Endometrial microvascular endothelial cells (primary cell): ENCODE data around the gene PASK. TPM values are rescaled to one million over a fixed set of nuclear protein-coding genes. Genes with fewer than 3 reads are reported as not detected.
"Not testable (repeated sequence)": the region's sequence is repeated elsewhere in the genome, so short reads cannot be mapped to it uniquely, and the experiment has no call there.

ENCODE experiments used
- in situ Hi-C: cut with HindIII; loops from 2 replicates; pipeline ENCODE4 v1.10.0; 2017; ENCODE audit warnings: low sequenced_read_pairs, low pct_unique_long_range_greater_than_20kb; ENCODE audit errors: inconsistent ontology term
- total RNA-seq: library from RNA; depleted of rRNA; stranded (reverse); fragments of >200 nt; gene quantifications from one replicate; pipeline ENCODE4 v1.2.3, GENCODE V29; 2015; ENCODE audit errors: inconsistent ontology term

Gene PASK
- total RNA-seq, 1 donor from 2014 or later = 4.1 TPM

GRCh38 chr2:241093133-241093781, 56.0 kb downstream of the PASK start:
- in situ Hi-C loops = not testable (repeated sequence)

DNA sequence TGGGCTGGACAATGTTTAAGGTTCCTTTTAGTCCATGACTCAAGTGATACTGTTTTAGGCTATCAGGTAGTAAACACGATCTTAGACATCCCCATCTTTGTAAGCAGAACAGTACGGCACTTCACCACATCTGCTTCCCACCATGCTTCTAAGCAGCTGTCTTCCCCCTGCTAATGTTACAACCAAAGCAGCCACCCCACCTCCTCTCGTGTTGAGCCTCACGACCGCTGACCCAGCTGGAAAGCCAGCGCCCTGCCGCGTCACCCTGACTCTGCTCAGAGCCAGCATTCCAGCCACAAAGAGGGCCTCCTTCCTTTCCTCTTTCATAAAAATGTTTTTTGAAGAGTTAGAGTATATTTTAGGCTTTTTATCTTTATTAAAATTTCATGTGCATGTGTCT, 56.6 kb downstream of the PASK start:
- in situ Hi-C loops = no loop called here

- in situ Hi-C loops = no loop called here
Measured at GRCh38 chr2:241091734-241092445, 57.4 kb downstream of the PASK start.

GRCh38 chr2:241091201-241091600, 58.1 kb downstream of the PASK start:
- in situ Hi-C loops = no loop called here

DNA sequence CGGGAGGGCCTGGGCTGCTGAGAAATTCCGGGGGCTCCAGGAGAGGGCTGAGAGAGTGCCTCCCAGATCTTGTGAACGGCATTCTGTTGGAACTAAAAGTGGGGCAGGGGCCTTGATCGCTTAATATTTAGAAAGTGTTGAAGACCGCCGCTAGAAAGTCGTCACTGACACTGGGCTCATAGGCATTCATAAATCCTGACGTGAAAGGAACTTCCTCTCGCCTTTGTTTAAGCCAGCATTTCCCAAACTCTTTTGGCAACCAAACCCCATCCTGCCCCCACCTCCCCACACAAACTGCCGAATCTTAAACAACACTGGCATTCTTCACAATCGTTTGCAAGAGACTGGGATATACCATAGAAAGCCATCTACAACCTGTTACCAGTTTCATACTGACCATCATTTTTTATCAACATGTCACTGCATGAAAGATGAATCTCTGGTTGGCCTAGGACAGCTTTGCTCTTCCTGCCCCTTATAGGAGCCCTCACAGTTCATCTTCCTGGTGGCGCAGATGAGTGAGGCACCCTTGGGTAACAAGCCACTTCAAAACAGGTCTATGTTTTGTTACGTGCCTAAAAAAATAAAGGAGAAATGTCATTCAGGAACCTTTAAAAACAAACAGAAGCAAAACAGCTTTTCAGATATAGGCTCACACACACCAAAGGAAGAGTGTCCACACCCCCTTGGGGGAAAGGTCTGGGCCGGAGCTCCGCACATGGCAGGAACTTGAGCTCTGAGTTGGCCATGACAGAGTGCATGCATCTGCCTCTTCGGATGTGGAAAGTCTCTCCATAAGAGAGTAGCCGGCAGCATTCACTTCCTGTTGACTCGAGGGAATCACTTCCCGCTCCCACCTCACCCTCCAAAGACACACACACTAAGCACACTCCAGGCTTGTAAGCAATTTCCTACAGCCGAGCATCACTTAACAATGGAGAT, 60.2 kb downstream of the PASK start:
- in situ Hi-C loops = no loop called here

DNA sequence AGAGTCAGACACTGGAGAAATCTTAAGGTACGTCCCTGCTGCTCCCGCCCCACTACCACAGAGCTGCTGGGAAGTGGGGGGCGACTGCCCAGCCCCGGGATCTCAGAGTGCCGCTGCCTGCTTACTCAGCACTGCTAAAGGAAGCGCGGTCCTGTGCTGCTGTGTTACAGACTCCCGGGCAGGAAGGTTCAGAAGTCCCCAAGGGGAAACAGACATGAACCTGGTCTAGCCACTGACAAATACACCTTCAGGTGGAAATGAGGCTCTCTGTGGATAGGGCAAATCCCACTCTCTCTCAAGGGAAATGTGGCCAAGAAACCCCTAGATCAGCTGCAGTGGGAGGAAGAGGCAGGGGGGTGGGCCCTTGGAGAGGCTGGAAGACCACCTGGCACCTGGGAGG, 60.9 kb downstream of the PASK start:
- in situ Hi-C loops = no loop called here

DNA sequence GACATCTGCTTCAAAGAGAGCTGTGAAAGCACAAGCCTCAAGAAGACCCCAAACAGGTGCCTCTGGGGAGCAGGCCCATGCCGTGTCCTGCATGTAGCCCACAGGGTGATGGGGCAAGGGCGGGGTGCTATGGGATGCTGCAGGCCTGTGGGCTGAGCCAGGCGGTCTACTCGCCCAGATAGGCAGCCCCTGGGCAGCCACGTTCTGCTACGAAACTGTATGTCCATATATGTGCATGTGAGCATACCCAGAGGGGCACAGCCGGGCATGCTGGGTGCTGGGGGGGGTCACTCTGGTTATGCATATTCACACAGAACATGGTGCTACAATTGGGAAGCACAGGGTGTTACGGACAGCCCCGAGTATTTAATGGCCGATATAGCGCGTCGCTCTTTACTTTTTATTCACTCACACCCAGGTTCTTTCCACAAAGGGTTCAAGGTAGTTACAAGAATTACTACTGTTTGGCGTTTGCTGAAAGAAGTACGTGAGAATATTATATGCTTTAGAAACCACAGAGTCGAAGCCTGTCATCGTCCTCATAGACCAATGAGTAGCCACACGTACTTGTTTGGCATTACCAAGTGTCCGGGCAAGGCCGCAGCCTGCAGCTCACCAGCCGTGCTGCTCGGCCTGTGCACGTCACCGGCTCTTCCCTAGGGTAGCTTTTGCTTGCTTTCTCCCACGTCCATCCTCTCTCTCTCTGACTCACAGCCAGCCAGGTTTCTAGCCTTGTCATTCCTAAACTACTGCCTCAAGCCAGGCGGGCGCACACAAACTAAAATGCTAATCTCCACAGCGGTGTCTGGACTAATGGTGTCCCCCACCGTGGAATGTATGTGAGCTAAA, 61.6 kb downstream of the PASK start:
- in situ Hi-C loops = no loop called here

GRCh38 chr2:241084856-241085444, 64.3 kb downstream of the PASK start:
- in situ Hi-C loops = no loop called here

DNA sequence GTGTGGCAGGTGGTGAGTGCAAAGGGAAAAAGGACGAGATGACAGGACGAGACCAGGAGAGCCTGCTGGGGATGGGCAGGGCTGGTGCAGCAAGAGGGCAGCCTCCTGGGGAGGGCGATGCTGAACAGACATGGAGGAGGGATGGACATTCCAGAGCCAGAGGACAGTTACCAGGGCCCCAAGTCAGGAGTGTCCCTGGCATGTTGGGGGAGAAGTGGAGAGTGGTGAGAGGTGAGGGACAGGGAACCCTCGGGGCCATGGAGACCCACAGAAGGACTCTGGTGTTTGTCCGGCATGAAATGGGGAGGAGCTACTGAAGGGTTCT, 66.2 kb downstream of the PASK start:
- in situ Hi-C loops = no loop called here

GRCh38 chr2:241082341-241083090, 66.8 kb downstream of the PASK start:
- in situ Hi-C loops = no loop called here

GRCh38 chr2:241081643-241082340, 67.5 kb downstream of the PASK start:
- in situ Hi-C loops = no loop called here

DNA sequence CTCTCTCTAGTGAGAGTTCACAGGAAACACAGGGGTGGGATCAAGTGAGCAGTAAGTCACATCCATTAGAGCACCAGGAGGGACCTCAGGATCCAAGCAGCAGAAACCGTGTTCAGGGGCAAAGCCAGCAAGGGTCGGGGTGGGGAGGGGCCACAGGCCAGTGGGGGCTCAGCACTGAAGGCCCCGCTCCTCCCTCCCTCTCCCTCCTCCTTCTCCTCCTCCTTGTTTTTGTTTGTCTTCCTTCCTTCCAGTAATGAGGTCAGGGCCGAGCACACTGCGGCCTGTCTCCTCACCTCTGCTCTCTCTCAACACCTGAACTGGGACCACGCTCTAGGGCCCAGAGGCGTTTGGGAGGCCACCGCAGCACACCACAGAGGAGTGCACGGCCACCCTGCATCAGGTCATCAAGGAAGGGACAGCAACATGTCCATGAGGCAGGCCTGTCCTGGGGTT, 68.1 kb downstream of the PASK start:
- in situ Hi-C loops = no loop called here

DNA sequence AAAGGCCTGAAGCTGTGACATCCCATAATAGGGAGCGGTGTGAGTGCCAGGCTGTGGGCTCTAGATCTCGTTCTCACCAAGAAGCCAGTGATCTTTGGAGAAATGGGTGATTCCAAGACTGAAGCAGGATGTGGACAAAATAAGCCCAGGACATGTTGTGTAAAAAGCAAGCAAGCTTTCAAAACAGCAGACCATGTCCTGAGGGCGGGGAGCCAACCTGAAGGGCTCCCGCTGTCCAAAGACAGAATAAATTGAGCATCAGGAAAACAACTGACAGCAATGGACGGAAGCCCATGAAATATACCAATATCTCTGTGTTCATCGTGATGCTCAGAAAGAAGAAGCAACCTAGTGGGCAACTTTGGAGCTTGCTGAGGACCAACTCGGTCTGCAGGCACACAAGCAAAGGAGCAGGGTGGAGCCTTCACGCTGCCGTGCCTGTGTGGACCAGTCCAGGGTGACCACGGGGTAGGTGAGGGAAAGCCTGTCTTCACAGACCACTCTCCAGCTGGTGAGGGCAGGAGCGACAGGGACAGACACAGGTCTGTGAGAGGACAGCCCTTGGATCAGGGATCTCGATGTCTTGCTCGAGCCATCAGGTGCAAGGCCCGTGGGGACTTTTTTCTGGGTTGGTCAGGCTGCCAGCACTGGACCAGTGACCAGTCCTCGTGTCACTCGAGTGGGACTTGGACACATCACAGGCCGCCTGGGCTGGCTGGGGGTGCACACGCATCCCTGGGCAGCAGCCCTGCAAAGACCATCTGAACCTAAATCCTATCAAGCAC, 68.7 kb downstream of the PASK start:
- in situ Hi-C loops = no loop called here

DNA sequence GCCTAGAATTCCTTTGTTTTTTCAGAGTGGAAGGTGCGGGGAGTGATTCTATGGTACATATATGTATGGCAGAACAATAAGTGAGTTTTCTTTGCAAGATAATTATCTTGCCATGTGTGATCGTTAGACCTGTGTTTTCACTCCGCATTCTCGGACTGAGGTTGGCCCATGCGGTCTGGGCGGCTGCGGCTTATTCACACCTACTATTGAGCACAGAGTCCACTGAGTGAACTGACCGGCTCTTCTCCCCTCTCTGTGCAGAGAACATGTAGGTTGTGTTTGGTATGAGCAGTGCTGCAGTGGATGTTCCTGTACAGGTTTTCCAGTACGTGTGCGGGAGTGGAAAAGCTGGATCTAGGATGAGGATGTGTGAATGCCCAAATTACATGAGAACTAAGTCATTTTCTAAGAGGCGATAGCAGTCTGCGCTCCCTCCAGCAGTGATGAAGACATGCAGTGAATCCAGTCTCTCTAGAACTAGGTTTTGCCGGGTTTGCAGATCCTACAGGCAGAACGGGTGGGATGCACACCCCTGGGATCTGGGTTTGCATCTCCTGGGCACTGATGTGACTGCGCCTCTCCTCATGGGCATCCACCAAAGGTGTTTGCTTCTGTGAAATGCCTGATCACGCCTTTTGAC, 74.3 kb downstream of the PASK start:
- in situ Hi-C loops = no loop called here

DNA sequence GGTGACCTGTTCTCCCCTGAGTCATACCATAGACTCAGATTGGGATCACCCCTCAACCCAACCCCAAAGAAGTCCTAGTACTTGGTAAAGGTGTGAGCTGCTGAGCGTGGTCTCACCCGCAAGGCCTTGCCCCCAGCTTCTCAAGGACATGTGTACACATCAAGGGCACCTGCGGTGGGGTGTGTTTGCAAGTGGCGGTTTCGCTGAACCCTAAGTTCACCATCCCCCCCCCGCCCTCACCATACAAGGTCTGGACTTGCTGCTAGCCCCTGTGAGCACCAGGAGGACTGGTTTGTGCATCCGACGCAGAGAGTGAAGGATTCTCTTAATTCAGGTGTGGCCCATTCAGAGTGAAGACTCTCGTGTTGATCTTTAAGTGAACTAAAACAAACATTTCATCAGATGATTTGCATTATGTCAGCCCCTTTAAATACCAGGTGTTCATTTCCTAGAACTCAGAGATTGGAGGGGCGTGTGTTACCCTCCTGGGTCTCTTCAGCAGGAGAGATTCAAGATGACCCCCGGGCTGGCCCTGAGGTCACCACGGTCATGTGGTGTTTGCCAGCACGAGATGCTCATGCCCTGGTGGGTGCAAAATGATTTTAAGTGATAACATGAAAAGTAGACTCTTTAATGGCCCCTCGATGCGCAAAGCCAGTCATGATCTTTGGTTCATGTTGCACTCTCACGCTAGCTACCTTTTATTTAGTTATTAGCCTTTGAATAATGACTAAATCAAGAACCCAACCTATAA, 75.0 kb downstream of the PASK start:
- in situ Hi-C loops = no loop called here
